ENCODE data around the gene CEP63. TPM values are rescaled to one million over a fixed set of nuclear protein-coding genes. Genes with fewer than 3 reads are reported as not detected.

CEP63 gene
- total and polyA plus RNA-seq, 2 of the 8 experiments (the other 6 are each of a cell fraction or from before 2014, with no cell fraction given): 5.3 to 18.2 TPM

- Histone ChIP-seq H3K27me3 (replicated peaks in 1 of 4; ENCODE audit: control insufficient read depth in 3 of 4, extremely low read depth in 1 of 4, insufficient read depth in 3 of 4, low read length in 3 of 4) (peaks cover 0 to 5% (median 2%) of the 10 kb centered on the region in 4 experiments; a peak in 2 of 7 replicates), H4K8ac (ENCODE audit: extremely low read depth, insufficient read depth, low read length) (no peak overlapping the region), H2AK5ac (ENCODE audit: low read depth, low read length) (no peak overlapping the region), H3K23me2 (ENCODE audit: low read depth, low read length) (no peaks in the 10 kb centered on the region), H4K5ac (ENCODE audit: insufficient read length, low read depth, low read length) (no peak overlapping the region), H2BK12ac (ENCODE audit: low read depth, low read length) (no peak overlapping the region), H2BK120ac (replicated peaks; ENCODE audit: low read depth, low read length) (no peak overlapping the region), H3K9ac (replicated peaks in 1 of 4; ENCODE audit: extremely low read depth in 1 of 4, low read depth in 3 of 4, low read length in 3 of 4) (no peak overlapping the region), H4K91ac (replicated peaks; ENCODE audit: insufficient read length, low read length) (no peak overlapping the region), H4K20me1 (replicated peaks in 1 of 2; ENCODE audit: control insufficient read depth in 1 of 2, insufficient read depth in 2 of 2, low read length in 2 of 2) (peaks cover 0 to 3% of the 10 kb centered on the region in 2 experiments), H2BK15ac (ENCODE audit: low read length) (no peak overlapping the region), H2AFZ (ENCODE audit: low read length) (no peak overlapping the region), H2BK20ac (ENCODE audit: low read length) (no peak overlapping the region), H3K4me2 (ENCODE audit: insufficient read depth in 1 of 2, low read depth in 2 of 2, low read length in 2 of 2) (no peak overlapping the region), H3K18ac (ENCODE audit: extremely low read depth, low read length) (no peak overlapping the region), H3K9me3 (ENCODE audit: insufficient read depth in 2 of 2, low read depth in 1 of 2, low read length in 1 of 2) (no peaks in the 10 kb centered on the region), H3K79me1 (ENCODE audit: low read depth, low read length) (no peaks in the 10 kb centered on the region), H3K27ac (ENCODE audit: low read depth, low read length) (no peak overlapping the region), H3K14ac (ENCODE audit: insufficient read length) (no peak overlapping the region), H3K36me3 (ENCODE audit: control insufficient read depth in 2 of 4, insufficient read depth in 4 of 4, low read length in 3 of 4) (no peaks in the 10 kb centered on the region), H3K4me1 (replicated peaks in 1 of 4; ENCODE audit: control insufficient read depth in 3 of 4, insufficient read depth in 4 of 4, low read length in 3 of 4) (peaks cover 0 to 10% (median 2%) of the 10 kb centered on the region in 4 experiments; a peak in 3 of 7 replicates), H2BK5ac (ENCODE audit: low read depth, low read length) (no peak overlapping the region), H3K79me2 (ENCODE audit: control insufficient read depth in 1 of 2, insufficient read depth in 2 of 2, low read length in 2 of 2) (no peaks in the 10 kb centered on the region), H3K56ac (replicated peaks; ENCODE audit: insufficient read length, low read depth, low read length) (no peak overlapping the region), H3K4me3 (ENCODE audit: extremely low read depth in 1 of 4, insufficient read depth in 2 of 4, low read depth in 3 of 4, low read length in 4 of 4) (no peak overlapping the region), H3K4ac (replicated peaks; ENCODE audit: insufficient read length, low read depth, low read length) (no peak overlapping the region), H3K23ac (ENCODE audit: insufficient read length) (no peak overlapping the region)
- CTCF ChIA-PET (ENCODE audit: partially characterized antibody): interaction anchor here (0.6 to 13.3 kb wide), 27 partner anchors 9 to 1173 kb away, joined by 3 to 197 read pairs (median 8); partner anchors contain the start of genes EPHB1 and KY
- 72% methylated on average over 6 of the region's 6 CpGs; no CpG with 5 or more reads in 1 of the 2 experiments for WGBS, 2 experiments (ENCODE audit: extremely low coverage in 1 of 2, insufficient coverage in 1 of 2, insufficient read length in 1 of 2, insufficient replicate concordance in 2 of 2, low coverage in 1 of 2, low lambda C conversion rate in 2 of 2, missing lambda C conversion rate in 1 of 2)
- no peak for DNase-seq (ENCODE audit: low read depth in 1 of 2, low spot score in 2 of 2)
- POLR2A ChIA-PET (ENCODE audit: partially characterized antibody): interaction anchor here (0.5 kb wide), 1 partner anchor 10 kb away, joined by 3 read pairs; no protein-coding TSS in a partner anchor
- FAIRE-seq: no peak
- peak; percentile 1; the same call in 1 of the 2 replicates for TF ChIP-seq TBP (IDR thresholded peaks at IDR 0.05; ENCODE audit: low read depth, low read length)
- TF ChIP-seq GABPA (IDR thresholded peaks at IDR 0.05; ENCODE audit: borderline replicate concordance, insufficient read depth, low read length): no peak
Measured at GRCh38 chr3:134602440-134602814, 116.6 kb downstream of the CEP63 start.

Measured in H1 (cell line).